Globus pallidus (tissue), 1 donor: ENCODE results near the gene MSI2.
A peak's percentile ranks its signal among the peaks of the same experiment; 100 is the strongest.

Experiments used
- DNase-seq: peaks from one replicate; pipeline ENCODE4 v3.0.0-alpha.2; 2015; ENCODE audit warnings: low spot score

The MSI2 gene

GRCh38 chr17:57684711-57685498, 428.6 kb downstream of the MSI2 start:
- DNase-seq = no peak

GRCh38 chr17:57685499-57686132, 429.3 kb downstream of the MSI2 start:
- DNase-seq = no peak

- no peak for DNase-seq
Measured at GRCh38 chr17:57687642-57688041, 431.3 kb downstream of the MSI2 start.

GRCh38 chr17:57689254-57689653, 432.9 kb downstream of the MSI2 start:
- no peak for DNase-seq

GRCh38 chr17:57691939-57692338, 435.6 kb downstream of the MSI2 start:
- DNase-seq = no peak

GRCh38 chr17:57692770-57693169, 436.4 kb downstream of the MSI2 start:
- no peak for DNase-seq

GRCh38 chr17:57694051-57694450, 437.7 kb downstream of the MSI2 start:
- no peak for DNase-seq

- DNase-seq = no peak
Measured at GRCh38 chr17:57696050-57696449, 439.7 kb downstream of the MSI2 start.

- DNase-seq = no peak
Measured at GRCh38 chr17:57697197-57697596, 440.9 kb downstream of the MSI2 start.

- no peak for DNase-seq
Measured at GRCh38 chr17:57697891-57698711, 441.8 kb downstream of the MSI2 start.

- no peak for DNase-seq
Measured at GRCh38 chr17:57699751-57700219, 443.5 kb downstream of the MSI2 start.

- no peak for DNase-seq
Measured at GRCh38 chr17:57701124-57701523, 444.8 kb downstream of the MSI2 start.

- no peak for DNase-seq
Measured at GRCh38 chr17:57703273-57703672, 446.9 kb downstream of the MSI2 start.

- DNase-seq = peak; percentile 20
Measured at GRCh38 chr17:57704448-57704847, 448.1 kb downstream of the MSI2 start.

- peak; percentile 31 for DNase-seq
Measured at GRCh38 chr17:57705921-57706695, 449.8 kb downstream of the MSI2 start.

- no peak for DNase-seq
Measured at GRCh38 chr17:57706761-57707160, 450.4 kb downstream of the MSI2 start.

- DNase-seq = peak; percentile 47
Measured at GRCh38 chr17:57707892-57708291, 451.6 kb downstream of the MSI2 start.

GRCh38 chr17:57708410-57708809, 452.1 kb downstream of the MSI2 start:
- no peak for DNase-seq

- no peak for DNase-seq
Measured at GRCh38 chr17:57713140-57713539, 456.8 kb downstream of the MSI2 start.

- no peak for DNase-seq
Measured at GRCh38 chr17:57714665-57715180, 458.4 kb downstream of the MSI2 start.

GRCh38 chr17:57715981-57716380, 459.7 kb downstream of the MSI2 start:
- no peak for DNase-seq

- no peak for DNase-seq
Measured at GRCh38 chr17:57718878-57719277, 462.6 kb downstream of the MSI2 start.
